ENCODE results near the gene ITSN1.

ITSN1 gene

GRCh38 chr21:33751120-33751519 is 108.8 kb downstream of the ITSN1 start:
- H3K4me3 ChIP-seq (ENCODE audit: low read length): no peak overlapping the region
- H3K36me3 ChIP-seq (ENCODE audit: control insufficient read depth, low read length): no peaks in the 10 kb centered on the region
- H3F3A ChIP-seq (ENCODE audit: control insufficient read depth, insufficient read depth): no peaks in the 10 kb centered on the region
- no peak overlapping the region for H3K27ac ChIP-seq (ENCODE audit: low read depth, low read length)
- H3K4me1 ChIP-seq (ENCODE audit: control insufficient read depth, low read length): no peaks in the 10 kb centered on the region
- TF ChIP-seq EZH2phosphoT487 (IDR thresholded peaks at IDR 0.05; ENCODE audit: borderline replicate concordance, low read length): no peak
- TF ChIP-seq, protein P1, sequence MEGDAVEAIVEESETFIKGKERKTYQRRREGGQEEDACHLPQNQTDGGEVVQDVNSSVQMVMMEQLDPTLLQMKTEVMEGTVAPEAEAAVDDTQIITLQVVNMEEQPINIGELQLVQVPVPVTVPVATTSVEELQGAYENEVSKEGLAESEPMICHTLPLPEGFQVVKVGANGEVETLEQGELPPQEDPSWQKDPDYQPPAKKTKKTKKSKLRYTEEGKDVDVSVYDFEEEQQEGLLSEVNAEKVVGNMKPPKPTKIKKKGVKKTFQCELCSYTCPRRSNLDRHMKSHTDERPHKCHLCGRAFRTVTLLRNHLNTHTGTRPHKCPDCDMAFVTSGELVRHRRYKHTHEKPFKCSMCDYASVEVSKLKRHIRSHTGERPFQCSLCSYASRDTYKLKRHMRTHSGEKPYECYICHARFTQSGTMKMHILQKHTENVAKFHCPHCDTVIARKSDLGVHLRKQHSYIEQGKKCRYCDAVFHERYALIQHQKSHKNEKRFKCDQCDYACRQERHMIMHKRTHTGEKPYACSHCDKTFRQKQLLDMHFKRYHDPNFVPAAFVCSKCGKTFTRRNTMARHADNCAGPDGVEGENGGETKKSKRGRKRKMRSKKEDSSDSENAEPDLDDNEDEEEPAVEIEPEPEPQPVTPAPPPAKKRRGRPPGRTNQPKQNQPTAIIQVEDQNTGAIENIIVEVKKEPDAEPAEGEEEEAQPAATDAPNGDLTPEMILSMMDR (IDR thresholded peaks at IDR 0.05; ENCODE audit: low read depth, low read length, poor library complexity, severe bottlenecking): no peak
- H3K4me2 ChIP-seq (ENCODE audit: low read length): no peak overlapping the region
- H3K27me3 ChIP-seq (ENCODE audit: control insufficient read depth, low read length): no peaks in the 10 kb centered on the region
- H3K79me2 ChIP-seq (ENCODE audit: control insufficient read depth, low read length): no peaks in the 10 kb centered on the region
- H3K9me2 ChIP-seq (replicated peaks; ENCODE audit: control insufficient read depth, low read length): no peaks in the 10 kb centered on the region
- no peaks in the 10 kb centered on the region for H4K20me1 ChIP-seq (ENCODE audit: control insufficient read depth, insufficient read depth, low read depth, low read length)
- H3K9me3 ChIP-seq (ENCODE audit: control insufficient read depth, insufficient read depth, low read length): peaks cover 8% of the 10 kb centered on the region; the same call in 1 of the 2 replicates

GRCh38 chr21:33751533-33751932 is 109.2 kb downstream of the ITSN1 start:
- Histone ChIP-seq H3K4me2 (ENCODE audit: low read length) (no peak overlapping the region), H3K9me2 (replicated peaks; ENCODE audit: control insufficient read depth, low read length) (no peaks in the 10 kb centered on the region), H3K4me3 (ENCODE audit: low read length) (no peak overlapping the region), H3K9me3 (ENCODE audit: control insufficient read depth, insufficient read depth, low read length) (peaks cover 4% of the 10 kb centered on the region; the same call in 1 of the 2 replicates), H3K27ac (ENCODE audit: low read depth, low read length) (no peak overlapping the region), H3F3A (ENCODE audit: control insufficient read depth, insufficient read depth) (no peaks in the 10 kb centered on the region), H4K20me1 (ENCODE audit: control insufficient read depth, insufficient read depth, low read depth, low read length) (no peaks in the 10 kb centered on the region), H3K36me3 (ENCODE audit: control insufficient read depth, low read length) (no peaks in the 10 kb centered on the region), H3K4me1 (ENCODE audit: control insufficient read depth, low read length) (no peaks in the 10 kb centered on the region), H3K79me2 (ENCODE audit: control insufficient read depth, low read length) (no peaks in the 10 kb centered on the region), H3K27me3 (ENCODE audit: control insufficient read depth, low read length) (no peaks in the 10 kb centered on the region)
- TF ChIP-seq, protein P1 (IDR thresholded peaks at IDR 0.05; ENCODE audit: low read depth, low read length, poor library complexity, severe bottlenecking): no peak
- TF ChIP-seq EZH2phosphoT487 (IDR thresholded peaks at IDR 0.05; ENCODE audit: borderline replicate concordance, low read length): no peak

DNA sequence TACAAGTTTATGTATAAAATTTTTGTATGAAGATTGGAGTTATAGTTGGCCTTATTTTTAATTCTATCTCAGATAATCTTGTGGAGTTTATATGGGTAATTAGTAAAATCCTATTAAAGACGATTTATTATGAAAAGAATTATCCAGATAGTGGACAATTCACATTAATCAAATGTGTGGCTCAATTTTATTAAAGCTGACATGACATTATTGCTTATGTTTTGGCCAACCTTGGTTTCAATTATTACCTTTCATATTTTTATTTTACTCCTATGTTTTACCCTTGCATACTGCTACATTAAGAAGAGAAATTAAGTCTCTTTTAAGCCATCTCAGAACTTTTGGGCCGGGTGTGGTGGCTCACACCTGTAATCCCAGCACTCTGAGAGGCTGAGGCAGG is 110.0 kb downstream of the ITSN1 start:
- Histone ChIP-seq H3K9me3 (ENCODE audit: control insufficient read depth, insufficient read depth, low read length) (peaks cover 2% of the 10 kb centered on the region; the same call in 1 of the 2 replicates), H3K4me3 (ENCODE audit: low read length) (no peak overlapping the region), H3K9me2 (replicated peaks; ENCODE audit: control insufficient read depth, low read length) (no peaks in the 10 kb centered on the region), H3K79me2 (ENCODE audit: control insufficient read depth, low read length) (no peaks in the 10 kb centered on the region), H3K4me2 (ENCODE audit: low read length) (no peak overlapping the region), H3K4me1 (ENCODE audit: control insufficient read depth, low read length) (no peaks in the 10 kb centered on the region), H3F3A (ENCODE audit: control insufficient read depth, insufficient read depth) (no peaks in the 10 kb centered on the region), H3K36me3 (ENCODE audit: control insufficient read depth, low read length) (no peaks in the 10 kb centered on the region), H3K27me3 (ENCODE audit: control insufficient read depth, low read length) (no peaks in the 10 kb centered on the region), H4K20me1 (ENCODE audit: control insufficient read depth, insufficient read depth, low read depth, low read length) (no peaks in the 10 kb centered on the region), H3K27ac (ENCODE audit: low read depth, low read length) (no peak overlapping the region)
- TF ChIP-seq EZH2phosphoT487 (IDR thresholded peaks at IDR 0.05; ENCODE audit: borderline replicate concordance, low read length): no peak
- TF ChIP-seq, protein P1 (IDR thresholded peaks at IDR 0.05; ENCODE audit: low read depth, low read length, poor library complexity, severe bottlenecking): no peak

All from DOHH2 (cell line).